ENCODE measurements around the gene CHST11. TPM values are rescaled to one million over a fixed set of nuclear protein-coding genes. Genes with fewer than 3 reads are reported as not detected.
"Not testable (repeated sequence)": the region's sequence is repeated elsewhere in the genome, so short reads cannot be mapped to it uniquely, and the experiment has no call there.

CHST11 gene
- polyA plus RNA-seq, 5 donors = 8.6 to 17.1 (median 14.4) TPM

- no peak for DNase-seq
Observed at GRCh38 chr12:104600790-104601739, 144.3 kb downstream of the CHST11 start.

GRCh38 chr12:104602406-104602805 is 145.7 kb downstream of the CHST11 start:
- DNase-seq = no peak

GRCh38 chr12:104602896-104603295 is 146.1 kb downstream of the CHST11 start:
- DNase-seq = no peak

GRCh38 chr12:104603545-104603973 is 146.8 kb downstream of the CHST11 start:
- no peak for DNase-seq

- DNase-seq = no peak
Observed at GRCh38 chr12:104604070-104604994, 147.6 kb downstream of the CHST11 start.

- no peak for DNase-seq
Observed at GRCh38 chr12:104604995-104605675, 148.4 kb downstream of the CHST11 start.

GRCh38 chr12:104605685-104606084 is 148.9 kb downstream of the CHST11 start:
- DNase-seq = no peak

- DNase-seq = no peak
Observed at GRCh38 chr12:104608998-104609397, 152.2 kb downstream of the CHST11 start.

- DNase-seq = no peak
Observed at GRCh38 chr12:104609445-104609844, 152.7 kb downstream of the CHST11 start.

GRCh38 chr12:104610513-104611235 is 153.9 kb downstream of the CHST11 start:
- DNase-seq = no peak

- DNase-seq = no peak
Observed at GRCh38 chr12:104611671-104612070, 154.9 kb downstream of the CHST11 start.

- DNase-seq = not testable (repeated sequence)
Observed at GRCh38 chr12:104613372-104613771, 156.6 kb downstream of the CHST11 start.

- no peak for DNase-seq
Observed at GRCh38 chr12:104615048-104615561, 158.4 kb downstream of the CHST11 start.

GRCh38 chr12:104618691-104619090 is 161.9 kb downstream of the CHST11 start:
- DNase-seq = no peak

- no peak for DNase-seq
Observed at GRCh38 chr12:104619305-104619704, 162.6 kb downstream of the CHST11 start.

GRCh38 chr12:104620837-104621531 is 164.2 kb downstream of the CHST11 start:
- no peak for DNase-seq

GRCh38 chr12:104622928-104623327 is 166.2 kb downstream of the CHST11 start:
- DNase-seq = no peak

GRCh38 chr12:104623883-104624282 is 167.1 kb downstream of the CHST11 start:
- no peak for DNase-seq

GRCh38 chr12:104624529-104624928 is 167.8 kb downstream of the CHST11 start:
- DNase-seq = no peak

Measured in right lung (tissue), 5 donors.